Upper lobe of left lung (tissue), 6 donors: ENCODE results near the gene PID1. TPM values are rescaled to one million over a fixed set of nuclear protein-coding genes. Genes with fewer than 3 reads are reported as not detected.

Experiments used
- ATAC-seq, 2 donors: fragments of 200-7000 bp; cut with Tn5 transposase; one replicate each; pipeline ENCODE4 v1.9.1; 2022; ENCODE audit warnings: mild to moderate bottlenecking in 2 of 2, moderate library complexity in 2 of 2; ENCODE audit not compliant: low FRiP score in 2 of 2
- DNase-seq, 2 donors: peaks; one replicate each; pipeline ENCODE4 v3.0.0-alpha.2; 2019 to 2020
- H3K27ac ChIP-seq, 4 donors: fragments of 200-600 bp; sonication (generic); one replicate each; pipeline ENCODE4 v1.5.1; 2016 to 2019
- H3K27me3 ChIP-seq, 4 donors: fragments of 200-600 bp; sonication (generic); one replicate each; pipeline ENCODE4 v1.5.1; 2017 to 2019
- H3K36me3 ChIP-seq, 4 donors: fragments of 200-600 bp; sonication (generic); one replicate each; pipeline ENCODE4 v1.5.1; 2016 to 2019
- H3K4me1 ChIP-seq, 4 donors: fragments of 200-600 bp; sonication (generic); one replicate each; pipeline ENCODE4 v1.5.1; 2018 to 2019
- H3K4me3 ChIP-seq, 4 donors: fragments of 200-600 bp; sonication (generic); one replicate each; pipeline ENCODE4 v1.5.1; 2017 to 2019; ENCODE audit warnings: mild to moderate bottlenecking in 2 of 4, moderate library complexity in 1 of 4
- H3K9me3 ChIP-seq, 4 donors: fragments of 200-600 bp; sonication (generic); one replicate each; pipeline ENCODE4 v1.5.1; 2018 to 2019
- EP300 ChIP-seq, 4 donors: sonication (generic); formaldehyde crosslinking; IDR thresholded peaks; one replicate each; pipeline ENCODE4 v1.5.1; 2017; ENCODE audit warnings: antibody characterized with exemption in 4 of 4, control low read depth in 2 of 4
- POLR2A ChIP-seq, 4 donors: fragments of 450-650 bp; IDR thresholded peaks; one replicate each; pipeline ENCODE4 v1.5.1; 2016 to 2017; ENCODE audit warnings: antibody characterized with exemption in 4 of 4, mild to moderate bottlenecking in 2 of 4
- POLR2AphosphoS5 ChIP-seq, 2 donors: sonication (generic); formaldehyde crosslinking; IDR thresholded peaks; one replicate each; pipeline ENCODE4 v1.5.1; 2017; ENCODE audit warnings: antibody characterized with exemption in 2 of 2
- WGBS, 2 donors: methylation state at CpG; one replicate each; pipeline ENCODE4 v1.1.5; 2017 to 2018; 5-methylcytosine and 5-hydroxymethylcytosine counted together
- total RNA-seq, 6 donors: library from RNA; depleted of rRNA in 4 of 6; stranded (reverse); fragments of >200 nt in 4 of 6; gene quantifications; one replicate each; pipeline versions ENCODE4 v1.1.0 to v1.2.1, GENCODE V29; 2016 to 2021
- TF ChIP-seq, protein P1 (sequence below), 6 experiments: fragments of 450-650 bp in 4 of 6; fragments of 200-600 bp in 2 of 6; sonication (generic) in 2 of 6; IDR thresholded peaks; one replicate each; pipeline ENCODE4 v1.5.1; 2016 to 2019; ENCODE audit warnings: antibody characterized with exemption in 6 of 6
- donor health status: DM: no; HTN: no; CAD: no; lungs with moderate emphysema.
- donor health status: DM: no; HTN: yes; CAD: no; lungs with severe emphysema.

The PID1 gene
- total RNA-seq, 6 donors from 2014 or later: 20.8 to 59.7 (median 39.8) TPM

DNA sequence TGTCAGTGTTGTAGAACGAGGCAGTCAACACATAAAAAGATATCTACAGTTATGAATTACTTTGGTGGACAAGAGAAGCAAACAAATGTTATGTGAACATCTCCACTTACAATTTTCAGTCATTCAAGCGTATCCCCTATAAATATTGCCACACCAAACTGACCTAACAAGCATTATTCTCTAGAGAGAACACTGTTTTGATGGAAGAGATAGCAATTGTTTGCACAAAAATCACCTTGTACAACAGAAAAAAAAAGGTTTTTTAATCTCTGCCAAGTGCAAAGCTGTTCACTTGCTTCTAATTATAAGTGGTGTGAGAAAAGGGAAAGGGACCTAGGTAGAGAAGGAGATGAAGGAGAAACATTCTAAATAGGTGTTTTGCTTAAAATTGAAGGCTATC, 33.8 kb downstream of the PID1 start:
- ATAC-seq: no peak
- H3K4me1 ChIP-seq: no peaks in the 10 kb centered on the region
- H3K27me3 ChIP-seq: no peaks in the 10 kb centered on the region
- peaks cover 0 to 20% (median 12%) of the 10 kb centered on the region in 4 donors for H3K9me3 ChIP-seq
- no peaks in the 10 kb centered on the region for H3K36me3 ChIP-seq
- 35 to 43% methylated on average over 2 of the region's 2 CpGs for WGBS, 2 donors
- H3K27ac ChIP-seq: no peak overlapping the region
- H3K4me3 ChIP-seq: no peak overlapping the region
- TF ChIP-seq POLR2AphosphoS5 (IDR thresholded peaks at IDR 0.05) (no peak), EP300 (IDR thresholded peaks at IDR 0.05) (no peak), POLR2A (IDR thresholded peaks at IDR 0.05) (no peak)
- TF ChIP-seq, protein P1, sequence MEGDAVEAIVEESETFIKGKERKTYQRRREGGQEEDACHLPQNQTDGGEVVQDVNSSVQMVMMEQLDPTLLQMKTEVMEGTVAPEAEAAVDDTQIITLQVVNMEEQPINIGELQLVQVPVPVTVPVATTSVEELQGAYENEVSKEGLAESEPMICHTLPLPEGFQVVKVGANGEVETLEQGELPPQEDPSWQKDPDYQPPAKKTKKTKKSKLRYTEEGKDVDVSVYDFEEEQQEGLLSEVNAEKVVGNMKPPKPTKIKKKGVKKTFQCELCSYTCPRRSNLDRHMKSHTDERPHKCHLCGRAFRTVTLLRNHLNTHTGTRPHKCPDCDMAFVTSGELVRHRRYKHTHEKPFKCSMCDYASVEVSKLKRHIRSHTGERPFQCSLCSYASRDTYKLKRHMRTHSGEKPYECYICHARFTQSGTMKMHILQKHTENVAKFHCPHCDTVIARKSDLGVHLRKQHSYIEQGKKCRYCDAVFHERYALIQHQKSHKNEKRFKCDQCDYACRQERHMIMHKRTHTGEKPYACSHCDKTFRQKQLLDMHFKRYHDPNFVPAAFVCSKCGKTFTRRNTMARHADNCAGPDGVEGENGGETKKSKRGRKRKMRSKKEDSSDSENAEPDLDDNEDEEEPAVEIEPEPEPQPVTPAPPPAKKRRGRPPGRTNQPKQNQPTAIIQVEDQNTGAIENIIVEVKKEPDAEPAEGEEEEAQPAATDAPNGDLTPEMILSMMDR (IDR thresholded peaks at IDR 0.05): no peak
- no peak for DNase-seq

DNA sequence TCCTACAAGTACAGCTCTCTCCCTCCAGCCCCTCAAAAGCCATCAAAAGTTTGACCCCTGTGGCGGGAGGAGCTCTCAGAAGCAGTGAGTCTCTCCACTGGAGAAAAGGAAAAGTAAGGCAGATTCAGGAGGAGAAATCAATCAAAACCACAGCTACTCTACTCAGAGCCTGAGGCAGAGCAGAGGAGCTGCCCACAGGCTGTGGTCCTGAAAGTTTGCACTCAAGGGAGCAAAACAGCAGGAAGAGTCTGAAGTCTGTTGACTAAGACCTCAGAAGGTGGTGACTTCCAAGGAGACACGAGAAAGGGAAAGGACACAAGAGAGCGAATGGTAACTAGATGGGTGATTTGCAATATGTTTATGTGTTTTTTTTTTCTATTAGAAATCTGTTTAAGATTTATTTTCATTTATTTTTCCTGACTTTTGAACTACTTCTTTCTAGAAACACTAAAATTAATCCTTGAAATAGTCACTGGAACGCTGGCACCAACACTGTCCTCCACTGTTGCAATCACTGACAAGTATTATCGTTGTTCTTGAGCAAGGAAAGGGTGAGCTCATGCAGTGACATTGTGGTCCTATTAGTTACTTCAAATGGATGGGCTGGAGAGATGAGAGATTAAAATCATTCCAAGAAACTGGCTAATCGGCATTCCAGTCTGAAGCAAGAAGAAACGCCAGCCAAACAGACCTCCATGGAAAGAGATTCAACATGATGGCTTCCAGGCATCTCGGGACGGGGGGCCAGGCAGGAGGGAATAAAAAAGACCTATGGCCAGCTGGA, 35.8 kb downstream of the PID1 start:
- 63% methylated on average over 9 of the region's 9 CpGs for whole genome bisulfite sequencing, 2 donors
- no peak overlapping the region for H3K4me3 ChIP-seq
- TF ChIP-seq POLR2AphosphoS5 (IDR thresholded peaks at IDR 0.05) (no peak), EP300 (IDR thresholded peaks at IDR 0.05) (no peak), POLR2A (IDR thresholded peaks at IDR 0.05) (no peak)
- TF ChIP-seq, protein P1 (IDR thresholded peaks at IDR 0.05): no peak
- DNase-seq (peak in 1 of 2 donors; percentile 24), ATAC-seq (peak in 1 of 2 donors; percentile 64)
- no peaks in the 10 kb centered on the region for H3K36me3 ChIP-seq
- H3K9me3 ChIP-seq: peaks cover 0 to 4% (median 1%) of the 10 kb centered on the region in 4 donors
- no peak overlapping the region for H3K27ac ChIP-seq
- no peaks in the 10 kb centered on the region for H3K27me3 ChIP-seq
- peaks cover 0 to 9% (median 1%) of the 10 kb centered on the region in 4 donors for H3K4me1 ChIP-seq

DNA sequence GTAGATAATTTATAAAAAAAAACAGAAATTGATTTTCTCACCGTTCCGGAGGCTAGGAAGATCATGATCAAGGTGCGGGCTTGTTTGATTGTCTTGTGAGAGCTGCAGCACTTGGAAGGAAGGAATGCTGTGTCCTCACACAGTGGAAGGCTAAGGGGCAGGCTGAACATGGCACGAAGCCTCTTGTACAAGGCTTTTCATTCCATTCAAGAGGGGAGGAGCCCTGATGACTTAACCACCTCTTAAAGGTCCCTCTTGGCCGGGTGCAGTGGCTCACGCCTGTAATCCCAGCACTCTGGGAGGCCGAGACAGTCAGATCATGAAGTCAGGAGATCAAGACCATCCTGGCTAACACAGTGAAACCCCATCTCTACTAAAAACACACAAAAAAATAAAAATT, 39.2 kb downstream of the PID1 start:
- peak overlapping the region in 1 of 4 donors; percentile 12 for H3K27ac ChIP-seq
- H3K4me1 ChIP-seq: peaks cover 0 to 16% (median 3%) of the 10 kb centered on the region in 4 donors
- TF ChIP-seq, protein P1 (IDR thresholded peaks at IDR 0.05): no peak
- TF ChIP-seq EP300 (IDR thresholded peaks at IDR 0.05) (no peak), POLR2A (IDR thresholded peaks at IDR 0.05) (peak in 1 of 4 donors; percentile 9), POLR2AphosphoS5 (IDR thresholded peaks at IDR 0.05) (no peak)
- H3K36me3 ChIP-seq: no peaks in the 10 kb centered on the region
- WGBS, 2 donors: 59 to 60% methylated on average over 7 of the region's 7 CpGs
- DNase-seq: peak in 1 of 2 donors; percentile 75
- H3K9me3 ChIP-seq: no peaks in the 10 kb centered on the region
- peak; percentile 54 to 80 for ATAC-seq
- H3K4me3 ChIP-seq: no peak overlapping the region
- H3K27me3 ChIP-seq: no peaks in the 10 kb centered on the region

DNA sequence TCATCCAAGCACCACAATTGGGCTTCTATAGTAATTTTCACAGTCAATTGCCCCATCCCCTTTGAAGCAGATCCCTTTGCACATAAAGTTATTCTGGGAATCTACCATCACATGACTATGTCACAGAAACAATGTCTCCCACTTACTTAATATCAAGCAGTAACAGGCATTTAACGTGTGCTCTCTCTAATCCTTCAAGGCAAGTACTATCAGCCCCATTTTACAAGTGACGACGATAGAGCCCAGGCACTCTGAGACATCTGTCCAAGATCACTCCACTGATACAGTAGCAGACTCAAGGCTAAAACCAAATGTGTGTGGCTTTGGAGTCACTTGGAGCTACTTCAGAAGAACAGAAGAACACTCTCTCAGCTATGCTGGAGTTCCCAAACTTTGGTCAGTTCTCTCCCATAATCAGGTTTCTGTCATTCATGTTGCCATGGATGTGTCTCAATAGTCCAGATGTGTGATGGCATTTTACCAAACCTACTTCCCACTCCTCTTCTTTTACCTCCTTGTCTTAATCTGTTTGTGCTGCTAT, 39.7 kb downstream of the PID1 start:
- WGBS, 2 donors: 60 to 66% methylated on average over 3 of the region's 3 CpGs
- peaks cover 0 to 16% (median 3%) of the 10 kb centered on the region in 4 donors for H3K4me1 ChIP-seq
- DNase-seq: no peak
- H3K27ac ChIP-seq: peak overlapping the region in 1 of 4 donors; percentile 12
- H3K36me3 ChIP-seq: no peaks in the 10 kb centered on the region
- no peaks in the 10 kb centered on the region for H3K27me3 ChIP-seq
- H3K9me3 ChIP-seq: no peaks in the 10 kb centered on the region
- H3K4me3 ChIP-seq: no peak overlapping the region
- ATAC-seq: no peak
- TF ChIP-seq, protein P1 (IDR thresholded peaks at IDR 0.05): no peak
- TF ChIP-seq EP300 (IDR thresholded peaks at IDR 0.05) (no peak), POLR2A (IDR thresholded peaks at IDR 0.05) (no peak), POLR2AphosphoS5 (IDR thresholded peaks at IDR 0.05) (no peak)
